Bronchial epithelial cell (primary cell): Measurements from ENCODE around the gene MKRN2OS. TPM values are rescaled to one million over a fixed set of nuclear protein-coding genes. Genes with fewer than 3 reads are reported as not detected.

Source experiments
- DNase-seq: peaks from one replicate; pipeline ENCODE4 v3.0.0-alpha.2; 2010; ENCODE audit warnings: low read depth
- FAIRE-seq: peaks from 2 replicates; lab custom pipeline; 2011; peaks lifted over from hg19 to GRCh38; lab: Jason Lieb, UNC
- H3K27me3 ChIP-seq: 2 replicates; pipeline ENCODE4 v1.5.1; 2011; ENCODE audit warnings: low read length; ENCODE audit not compliant: control insufficient read depth, insufficient read depth
- H3K36me3 ChIP-seq: 2 replicates; pipeline ENCODE4 v1.5.1; 2011; ENCODE audit warnings: low read length; ENCODE audit not compliant: control insufficient read depth, insufficient read depth
- H3K4me3 ChIP-seq: 2 replicates; pipeline ENCODE4 v1.5.1; 2011; ENCODE audit warnings: mild to moderate bottlenecking, low read depth, low read length, control low read depth
- total RNA-seq: library from RNA; depleted of rRNA; stranded (reverse); fragments of >200 nt; gene quantifications from 2 replicates; pipeline ENCODE4 v1.2.1, GENCODE V29; 2014
- TF ChIP-seq, protein P1 (sequence below): IDR thresholded peaks from 2 replicates; pipeline ENCODE4 v1.5.1; 2011; ENCODE audit warnings: mild to moderate bottlenecking, moderate library complexity, low read length, control low read depth, inconsistent platforms; ENCODE audit not compliant: insufficient read depth, severe bottlenecking

MKRN2OS gene
- total RNA-seq, 1 donor from 2014 or later = 2.1 TPM

- FAIRE-seq (no peak), DNase-seq (no peak)
- TF ChIP-seq, protein P1, sequence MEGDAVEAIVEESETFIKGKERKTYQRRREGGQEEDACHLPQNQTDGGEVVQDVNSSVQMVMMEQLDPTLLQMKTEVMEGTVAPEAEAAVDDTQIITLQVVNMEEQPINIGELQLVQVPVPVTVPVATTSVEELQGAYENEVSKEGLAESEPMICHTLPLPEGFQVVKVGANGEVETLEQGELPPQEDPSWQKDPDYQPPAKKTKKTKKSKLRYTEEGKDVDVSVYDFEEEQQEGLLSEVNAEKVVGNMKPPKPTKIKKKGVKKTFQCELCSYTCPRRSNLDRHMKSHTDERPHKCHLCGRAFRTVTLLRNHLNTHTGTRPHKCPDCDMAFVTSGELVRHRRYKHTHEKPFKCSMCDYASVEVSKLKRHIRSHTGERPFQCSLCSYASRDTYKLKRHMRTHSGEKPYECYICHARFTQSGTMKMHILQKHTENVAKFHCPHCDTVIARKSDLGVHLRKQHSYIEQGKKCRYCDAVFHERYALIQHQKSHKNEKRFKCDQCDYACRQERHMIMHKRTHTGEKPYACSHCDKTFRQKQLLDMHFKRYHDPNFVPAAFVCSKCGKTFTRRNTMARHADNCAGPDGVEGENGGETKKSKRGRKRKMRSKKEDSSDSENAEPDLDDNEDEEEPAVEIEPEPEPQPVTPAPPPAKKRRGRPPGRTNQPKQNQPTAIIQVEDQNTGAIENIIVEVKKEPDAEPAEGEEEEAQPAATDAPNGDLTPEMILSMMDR = no peak
- Histone ChIP-seq H3K4me3 (no peak overlapping the region), H3K36me3 (no peaks in the 10 kb centered on the region), H3K27me3 (no peaks in the 10 kb centered on the region)
Measured at GRCh38 chr3:12522721-12523120, 22.6 kb downstream of the MKRN2OS start.

DNA sequence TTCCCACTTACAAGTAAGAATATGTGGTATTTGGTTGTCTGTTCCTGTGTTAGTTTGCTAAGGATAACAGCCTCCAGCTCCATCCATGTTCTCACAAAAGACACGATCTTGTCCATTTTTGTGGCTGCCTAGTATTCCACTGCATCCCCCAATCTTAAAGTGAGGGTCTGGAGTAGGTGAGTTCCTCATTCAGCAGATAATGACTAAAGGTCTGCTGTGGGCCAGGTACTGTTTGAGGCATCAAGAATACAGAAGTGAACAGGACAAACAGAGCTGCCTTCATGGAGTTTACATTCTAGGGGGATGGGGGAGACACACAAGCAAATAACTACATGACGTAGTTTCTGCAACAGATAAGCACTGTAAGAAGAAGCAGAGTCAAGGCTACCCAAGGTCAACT is 24.3 kb downstream of the MKRN2OS start:
- DNase-seq = no peak
- no peak for FAIRE-seq
- H3K27me3 ChIP-seq = no peaks in the 10 kb centered on the region
- TF ChIP-seq, protein P1 = no peak
- no peaks in the 10 kb centered on the region for H3K36me3 ChIP-seq
- H3K4me3 ChIP-seq = no peak overlapping the region

- Histone ChIP-seq H3K27me3 (no peaks in the 10 kb centered on the region), H3K4me3 (no peak overlapping the region), H3K36me3 (peaks cover 2% of the 10 kb centered on the region)
- TF ChIP-seq, protein P1 = no peak
- FAIRE-seq (no peak), DNase-seq (no peak)
Measured at GRCh38 chr3:12518261-12519028, 26.9 kb downstream of the MKRN2OS start.

GRCh38 chr3:12516873-12517272 is 28.4 kb downstream of the MKRN2OS start:
- no peaks in the 10 kb centered on the region for H3K27me3 ChIP-seq
- no peak overlapping the region for H3K4me3 ChIP-seq
- H3K36me3 ChIP-seq = peaks cover 2% of the 10 kb centered on the region
- TF ChIP-seq, protein P1 = no peak
- FAIRE-seq (no peak), DNase-seq (no peak)

DNA sequence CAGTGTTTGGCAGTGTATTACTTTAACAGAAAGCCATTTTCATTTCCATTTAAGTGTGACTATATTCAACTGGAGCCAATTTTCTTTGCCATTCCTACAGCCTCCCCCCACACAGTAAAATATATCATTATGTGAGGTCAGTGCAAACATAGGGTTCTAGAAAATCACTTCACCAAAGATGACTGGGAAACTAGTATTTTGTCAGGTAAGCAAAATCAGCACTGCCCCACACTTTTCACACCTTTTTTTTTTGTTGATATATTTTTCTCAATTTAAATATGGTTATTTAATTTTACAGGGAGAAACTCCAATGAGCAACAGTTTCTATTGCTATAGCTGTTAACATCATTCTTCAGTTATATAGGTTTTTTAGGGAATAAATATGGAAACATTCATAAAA is 29.7 kb downstream of the MKRN2OS start:
- DNase-seq (no peak), FAIRE-seq (no peak)
- Histone ChIP-seq H3K27me3 (no peaks in the 10 kb centered on the region), H3K36me3 (peaks cover 2% of the 10 kb centered on the region), H3K4me3 (no peak overlapping the region)
- TF ChIP-seq, protein P1 = no peak
